HCT116 (cell line): Measurements from ENCODE around the gene RASIP1. TPM values are rescaled to one million over a fixed set of nuclear protein-coding genes. Genes with fewer than 3 reads are reported as not detected.

Experiments used
- ATAC-seq: fragments of 200-7000 bp; cut with Tn5 transposase; 2 replicates; pipeline ENCODE4 v1.9.1; 2020; ENCODE audit warnings: mild to moderate bottlenecking, moderate library complexity
- BruUV-seq: library from RNA; stranded (reverse); fragments of 400-500 nt; replicated peaks from 2 replicates; lab custom pipeline; 2021; lab: Mats Ljungman, UMichigan
- CTCF ChIA-PET: fragments of 300-600 bp; sonication (Branson Sonifier 250); formaldehyde crosslinking; loops from one replicate; lab custom pipeline; 2021; ENCODE audit warnings: antibody characterized with exemption; lab: Charles Lee
- POLR2A ChIA-PET: fragments of 300-600, 350-600 bp; sonication (Branson Sonifier 250); formaldehyde crosslinking; loops from one replicate; lab custom pipeline; 2021; ENCODE audit warnings: antibody characterized with exemption; lab: Charles Lee
- RAD21 ChIA-PET, 2 experiments: fragments of 300-600 bp; sonication (Branson Sonifier 250); formaldehyde crosslinking; loops; one replicate each; lab custom pipeline; 2023; ENCODE audit warnings: low total read pairs in 2 of 2; ENCODE audit not compliant: uncharacterized antibody in 2 of 2, unreplicated experiment in 2 of 2, low non-redundant PET in 1 of 2; lab: Charles Lee
- DNase-seq: peaks from one replicate; pipeline ENCODE4 v3.0.0-alpha.2; 2010; ENCODE audit warnings: low read depth, low spot score
- H2AFZ ChIP-seq: fragments of 200-600 bp; shearing (Covaris generic), sonication (generic); 2 replicates; pipeline ENCODE4 v1.6.1; 2017; ENCODE audit warnings: low read depth, mixed run types, mixed read lengths, antibody characterized with exemption, low read length; ENCODE audit not compliant: poor library complexity, severe bottlenecking
- H3K27ac ChIP-seq: 2 replicates; pipeline ENCODE4 v1.5.1; 2012; ENCODE audit warnings: low read depth, low read length
- H3K27me3 ChIP-seq: fragments of 200-600 bp; sonication (generic); 2 replicates; pipeline ENCODE4 v1.6.1; 2016; ENCODE audit warnings: mixed run types, low read length, mixed read lengths; ENCODE audit not compliant: insufficient read depth
- H3K36me3 ChIP-seq, 2 experiments: fragments of 200-500 bp in 1 of 2; fragments of 200-600 bp in 1 of 2; sonication (Bioruptor generic) in 1 of 2; sonication (generic) in 1 of 2; 2 replicates each; pipeline versions ENCODE4 v1.5.1 to v1.6.1; 2014 to 2016; ENCODE audit warnings: low read length in 2 of 2, inconsistent platforms in 1 of 2, mixed read lengths in 1 of 2, mixed run types in 1 of 2; ENCODE audit not compliant: insufficient read depth in 2 of 2, control insufficient read depth in 1 of 2
- H3K4me1 ChIP-seq, 2 experiments: fragments of 200-600 bp in 1 of 2; sonication (generic) in 1 of 2; 2 replicates each; pipeline versions ENCODE4 v1.5.1 to v1.6.1; 2012 to 2017; ENCODE audit warnings: low read length in 2 of 2, inconsistent platforms in 1 of 2, mild to moderate bottlenecking in 1 of 2, mixed read lengths in 1 of 2, mixed run types in 1 of 2, moderate library complexity in 1 of 2; ENCODE audit not compliant: insufficient read depth in 2 of 2, control insufficient read depth in 1 of 2
- H3K4me2 ChIP-seq: fragments of 200-600 bp; sonication (generic); 2 replicates; pipeline ENCODE4 v1.6.1; 2017; ENCODE audit warnings: mixed run types, low read length, mixed read lengths
- H3K4me3 ChIP-seq, 2 experiments: fragments of 200-600 bp in 1 of 2; sonication (generic) in 1 of 2; replicated peaks in 1 of 2; 2 replicates each; pipeline ENCODE4 v1.5.1; 2011 to 2016; ENCODE audit warnings: low read length in 2 of 2, control low read depth in 1 of 2, low read depth in 1 of 2, mild to moderate bottlenecking in 1 of 2, mixed read lengths in 1 of 2, mixed run types in 1 of 2
- H3K79me2 ChIP-seq: fragments of 200-600 bp; sonication (generic); 2 replicates; pipeline ENCODE4 v1.6.1; 2017; ENCODE audit warnings: mild to moderate bottlenecking, mixed run types, low read length, moderate library complexity, mixed read lengths; ENCODE audit not compliant: insufficient read depth
- H3K9ac ChIP-seq: fragments of 200-600 bp; sonication (generic); 2 replicates; pipeline ENCODE4 v1.6.1; 2016; ENCODE audit warnings: low read length, mixed read lengths
- H3K9me2 ChIP-seq: fragments of 200-600 bp; sonication (generic), shearing (Covaris generic); 2 replicates; pipeline ENCODE4 v1.6.1; 2017; ENCODE audit warnings: mixed run types, mild to moderate bottlenecking, moderate library complexity; ENCODE audit not compliant: insufficient read depth
- H3K9me3 ChIP-seq, 2 experiments: fragments of 200-500 bp in 1 of 2; fragments of 200-600 bp in 1 of 2; sonication (Bioruptor generic) in 1 of 2; sonication (generic) in 1 of 2; 2 replicates each; pipeline ENCODE4 v1.6.1; 2014 to 2017; ENCODE audit warnings: low read length in 2 of 2, mixed read lengths in 2 of 2, inconsistent platforms in 1 of 2, low read depth in 1 of 2, mild to moderate bottlenecking in 1 of 2, mixed run types in 1 of 2, moderate library complexity in 1 of 2; ENCODE audit not compliant: control insufficient read depth in 1 of 2, insufficient read depth in 1 of 2
- H4K20me1 ChIP-seq: fragments of 200-600 bp; sonication (generic), shearing (Covaris generic); 2 replicates; pipeline ENCODE4 v1.6.1; 2017; ENCODE audit warnings: mixed run types, mild to moderate bottlenecking, moderate library complexity; ENCODE audit not compliant: insufficient read depth
- CTCF ChIP-seq, 3 experiments: fragments of 200-600 bp in 1 of 3; sonication (generic) in 1 of 3; IDR thresholded peaks in 2 of 3; conservative IDR thresholded peaks in 1 of 3; 2 replicates each; pipeline ENCODE4 v1.5.1; 2012 to 2017; ENCODE audit warnings: low read depth in 2 of 3, low read length in 2 of 3, antibody characterized with exemption in 1 of 3, borderline replicate concordance in 1 of 3, control low read depth in 1 of 3, mild to moderate bottlenecking in 1 of 3, mixed read lengths in 1 of 3, mixed run types in 1 of 3, moderate library complexity in 1 of 3; ENCODE audit not compliant: insufficient read depth in 1 of 3
- ELF1 ChIP-seq: IDR thresholded peaks from 2 replicates; pipeline ENCODE4 v1.6.1; 2012; ENCODE audit warnings: low read depth, borderline replicate concordance
- EZH2phosphoT487 ChIP-seq: fragments of 200-600 bp; IDR thresholded peaks from 2 replicates; pipeline ENCODE4 v1.6.1; 2018; ENCODE audit warnings: antibody characterized with exemption, borderline replicate concordance
- JUND ChIP-seq: IDR thresholded peaks from 2 replicates; pipeline ENCODE4 v1.6.1; 2012
- MAX ChIP-seq: IDR thresholded peaks from 2 replicates; pipeline ENCODE4 v1.6.1; 2012
- RAD21 ChIP-seq: IDR thresholded peaks from 2 replicates; pipeline ENCODE4 v1.6.1; 2012; ENCODE audit warnings: low read depth, mild to moderate bottlenecking
- REST ChIP-seq: IDR thresholded peaks from 2 replicates; pipeline ENCODE4 v1.6.1; 2012; ENCODE audit warnings: low read depth
- SIN3A ChIP-seq: IDR thresholded peaks from 2 replicates; pipeline ENCODE4 v1.6.1; 2012; ENCODE audit warnings: low read depth
- SP1 ChIP-seq: IDR thresholded peaks from 2 replicates; pipeline ENCODE4 v1.6.1; 2012; ENCODE audit warnings: low read depth
- TCF7L2 ChIP-seq: IDR thresholded peaks from 2 replicates; pipeline ENCODE4 v1.7.0; 2011; ENCODE audit warnings: borderline replicate concordance, inconsistent platforms; ENCODE audit not compliant: insufficient read depth, insufficient read length; ENCODE audit errors: extremely low read depth
- YY1 ChIP-seq: IDR thresholded peaks from 2 replicates; pipeline ENCODE4 v1.6.1; 2011; ENCODE audit warnings: low read length, low read depth, moderate library complexity, mild to moderate bottlenecking; ENCODE audit not compliant: insufficient replicate concordance; ENCODE audit errors: extremely low read depth
- ZFX ChIP-seq: fragments of 450-650 bp; IDR thresholded peaks from 2 replicates; pipeline ENCODE4 v1.6.1; 2017
- intact Hi-C: fragments of 100-400 bp; cut with micrococcal nuclease; formaldehyde crosslinking; loops from 2 replicates; pipeline ENCODE4 v1.10.0; 2022
- total RNA-seq: library from RNA; stranded (reverse); gene quantifications from one replicate; pipeline ENCODE4 v1.2.1, GENCODE V29; 2021; ENCODE audit not compliant: unreplicated experiment

The RASIP1 gene
- total RNA-seq, 1 experiment from 2014 or later, result 1.9 TPM

DNA sequence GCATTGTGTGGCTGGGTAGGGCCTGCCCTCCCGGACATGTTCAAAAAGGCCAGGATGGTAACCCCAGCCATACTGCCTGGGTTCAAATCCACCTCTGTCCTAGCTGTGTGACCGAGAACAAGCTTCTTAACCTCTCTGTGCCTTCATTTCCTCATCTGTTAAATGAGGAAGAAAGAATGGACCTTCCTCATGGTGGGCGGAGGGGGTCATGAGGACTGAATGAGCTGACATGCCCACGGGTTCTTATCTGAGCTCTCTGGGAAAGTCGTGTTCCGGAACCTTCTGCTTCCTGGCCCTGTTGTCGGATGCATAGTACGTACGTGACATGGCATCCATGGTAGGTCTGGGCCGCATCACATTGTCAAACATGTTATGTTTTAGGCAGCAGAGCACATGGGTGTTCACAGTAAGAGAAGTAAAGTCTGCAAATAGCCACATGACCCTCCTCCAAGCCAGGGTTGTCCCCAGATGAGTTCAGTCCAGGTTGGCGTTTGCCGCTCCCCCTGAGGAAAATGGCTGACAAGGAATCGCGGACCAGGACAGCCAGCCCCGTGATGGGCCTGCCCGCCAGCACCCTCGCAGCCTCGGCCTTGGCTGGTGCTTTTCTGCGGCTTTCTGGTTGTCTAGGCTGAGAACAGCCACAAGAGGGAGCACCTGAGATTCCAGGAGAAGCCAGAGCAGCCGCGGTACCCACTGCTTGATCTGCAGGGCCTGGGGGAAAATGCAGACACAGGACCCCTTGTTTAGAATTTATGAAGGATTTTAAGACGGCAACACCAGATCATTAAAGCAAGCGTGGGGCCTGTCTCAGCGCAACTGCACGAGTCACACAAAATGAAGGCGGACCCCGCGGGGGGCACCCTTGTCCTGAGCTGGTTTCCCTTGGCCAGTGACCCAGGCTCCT, 65.2 kb downstream of the RASIP1 start:
- Histone ChIP-seq H3K4me2 (peak overlapping the region; percentile 68), H4K20me1 (no peaks in the 10 kb centered on the region), H3K27ac (peak overlapping the region; percentile 9; the same call in 1 of the 2 replicates), H3K27me3 (no peaks in the 10 kb centered on the region), H2AFZ (peak overlapping the region; percentile 14), H3K9me3 (no peaks in the 10 kb centered on the region), H3K79me2 (no peaks in the 10 kb centered on the region), H3K9me2 (no peaks in the 10 kb centered on the region), H3K36me3 (no peaks in the 10 kb centered on the region), H3K4me1 (peaks cover 13 to 25% of the 10 kb centered on the region in 2 experiments), H3K4me3 (no peak overlapping the region), H3K9ac (peak overlapping the region; percentile 37; the same call in 1 of the 2 replicates)
- BruUV-seq, result no TSS peak
- DNase-seq (peak; percentile 76), ATAC-seq (peak; percentile 90)
- TF ChIP-seq TCF7L2, result peak; percentile 63
- peak; percentile 21; the same call in 1 of the 2 replicates for TF ChIP-seq ZFX
- TF ChIP-seq SP1, result no peak
- no peak for TF ChIP-seq EZH2phosphoT487
- no peak for TF ChIP-seq REST
- TF ChIP-seq CTCF (IDR thresholded peaks at IDR 0.05 in 2 of 3, conservative IDR thresholded peaks at IDR 0.05 in 1 of 3; ENCODE audit: borderline replicate concordance in 1 of 3, insufficient read depth in 1 of 3, low read depth in 2 of 3, low read length in 2 of 3), result peak; percentile 85 to 90 (median 89)
- TF ChIP-seq JUND, result no peak
- TF ChIP-seq ELF1, result no peak
- TF ChIP-seq RAD21, result peak; percentile 91
- TF ChIP-seq MAX, result peak; percentile 52; the same call in 1 of the 2 replicates
- TF ChIP-seq YY1, result peak; percentile 83
- no peak for TF ChIP-seq SIN3A
- ChIA-PET POLR2A (interaction anchor here (0.6 to 2.0 kb wide), 2 partner anchors 8 to 30 kb away, joined by 5 read pairs; partner anchors contain the start of gene CA11), CTCF (interaction anchor here (0.9 to 3.1 kb wide), 8 partner anchors 9 to 113 kb away, joined by 3 to 16 read pairs (median 6); partner anchors contain the start of genes CA11, FUT2 and IZUMO1), RAD21 (interaction anchor here (0.8 to 1.4 kb wide), 3 partner anchors 21 to 38 kb away, joined by 3 to 4 read pairs (median 3); partner anchors contain the start of genes CA11 (in 1 of the 2) and FUT2 (in 1 of the 2))
- intact Hi-C loops, result loop anchor here (1.0 to 2.0 kb wide), 2 partner anchors 39 to 64 kb away; no protein-coding TSS in a partner anchor
